ENCODE measurements around the gene FOXJ3. TPM values are rescaled to one million over a fixed set of nuclear protein-coding genes. Genes with fewer than 3 reads are reported as not detected.

FOXJ3 gene
- total and polyA plus RNA-seq, 2 of the 13 experiments (the other 11 are each of a cell fraction or from before 2014, with no cell fraction given): 16.6 to 48.5 TPM

GRCh38 chr1:42214447-42214871 lies 120.6 kb downstream of the FOXJ3 start (continued):
- no peak for TF ChIP-seq CENPBD1 (CRISPR knock-in tag; IDR thresholded peaks at IDR 0.05; ENCODE audit: borderline replicate concordance, low read depth)
- TF ChIP-seq ATAD3A (CRISPR knock-in tag; IDR thresholded peaks at IDR 0.05): no peak
- peak; percentile 85; the same call in 1 of the 2 replicates for TF ChIP-seq HMGXB3 (CRISPR knock-in tag; IDR thresholded peaks at IDR 0.05; ENCODE audit: borderline replicate concordance)
- no peak for TF ChIP-seq ZNF749 (CRISPR knock-in tag; IDR thresholded peaks at IDR 0.05; ENCODE audit: borderline replicate concordance)
- TF ChIP-seq CREBL2 (CRISPR knock-in tag; IDR thresholded peaks at IDR 0.05; ENCODE audit: borderline replicate concordance): no peak
- no peak for TF ChIP-seq ZFP62 (CRISPR knock-in tag; IDR thresholded peaks at IDR 0.05)
- peak; percentile 65; the same call in 1 of the 2 replicates for TF ChIP-seq ZMYM3 (CRISPR knock-in tag; IDR thresholded peaks at IDR 0.05)
- TF ChIP-seq, protein P1, sequence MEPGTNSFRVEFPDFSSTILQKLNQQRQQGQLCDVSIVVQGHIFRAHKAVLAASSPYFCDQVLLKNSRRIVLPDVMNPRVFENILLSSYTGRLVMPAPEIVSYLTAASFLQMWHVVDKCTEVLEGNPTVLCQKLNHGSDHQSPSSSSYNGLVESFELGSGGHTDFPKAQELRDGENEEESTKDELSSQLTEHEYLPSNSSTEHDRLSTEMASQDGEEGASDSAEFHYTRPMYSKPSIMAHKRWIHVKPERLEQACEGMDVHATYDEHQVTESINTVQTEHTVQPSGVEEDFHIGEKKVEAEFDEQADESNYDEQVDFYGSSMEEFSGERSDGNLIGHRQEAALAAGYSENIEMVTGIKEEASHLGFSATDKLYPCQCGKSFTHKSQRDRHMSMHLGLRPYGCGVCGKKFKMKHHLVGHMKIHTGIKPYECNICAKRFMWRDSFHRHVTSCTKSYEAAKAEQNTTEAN (CRISPR knock-in tag; conservative IDR thresholded peaks at IDR 0.05): peak; percentile 61
- no peak for TF ChIP-seq MYNN (CRISPR knock-in tag; IDR thresholded peaks at IDR 0.05; ENCODE audit: low read depth)
- no peak for TF ChIP-seq ESRRA (CRISPR knock-in tag; IDR thresholded peaks at IDR 0.05; ENCODE audit: low read depth)
- no peak for TF ChIP-seq POLR2A (IDR thresholded peaks at IDR 0.05; ENCODE audit: insufficient read depth in 1 of 2, low read depth in 2 of 2, low read length in 2 of 2)
- no peak for TF ChIP-seq RBM22 (optimal IDR thresholded peaks at IDR 0.05; ENCODE audit: low read length)
- peak; percentile 78; the same call in 1 of the 2 replicates for TF ChIP-seq ZBTB20 (CRISPR knock-in tag; IDR thresholded peaks at IDR 0.05; ENCODE audit: borderline replicate concordance, low read depth)
- no peak for TF ChIP-seq ZBTB21 (CRISPR knock-in tag; IDR thresholded peaks at IDR 0.05)
- TF ChIP-seq KLF9 (CRISPR knock-in tag; IDR thresholded peaks at IDR 0.05; ENCODE audit: low read depth): no peak
- no peak for TF ChIP-seq PHF8 (CRISPR knock-in tag; IDR thresholded peaks at IDR 0.05)
- no peak for TF ChIP-seq TEF (CRISPR knock-in tag; IDR thresholded peaks at IDR 0.05)
- TF ChIP-seq CAMTA2 (CRISPR knock-in tag; IDR thresholded peaks at IDR 0.05; ENCODE audit: borderline replicate concordance): no peak
- no peak for TF ChIP-seq MED8 (CRISPR knock-in tag; IDR thresholded peaks at IDR 0.05; ENCODE audit: insufficient replicate concordance)
- no peak for TF ChIP-seq RBM39 (IDR thresholded peaks at IDR 0.05; ENCODE audit: low read depth, low read length, poor library complexity, severe bottlenecking)
